H1 (cell line): ENCODE results near the gene NUP50. TPM values are rescaled to one million over a fixed set of nuclear protein-coding genes. Genes with fewer than 3 reads are reported as not detected.

ENCODE experiments used
- CTCF ChIA-PET: fragments of 300-600 bp; sonication (Branson Sonifier 250); formaldehyde crosslinking; loops from one replicate; lab custom pipeline; 2021; ENCODE audit not compliant: partially characterized antibody; lab: Charles Lee
- POLR2A ChIA-PET: fragments of 300-600 bp; sonication (Branson Sonifier 250); formaldehyde crosslinking; loops from one replicate; lab custom pipeline; 2021; ENCODE audit warnings: inconsistent platforms; ENCODE audit not compliant: partially characterized antibody; lab: Charles Lee
- DNase-seq, 2 experiments: peaks; one replicate each; pipeline versions ENCODE4 v3.0.0 to v3.0.0-alpha.2; 2010 to 2022; ENCODE audit warnings: low spot score in 2 of 2, low read depth in 1 of 2, mixed read lengths in 1 of 2
- FAIRE-seq: peaks from 2 replicates; lab custom pipeline; 2011; peaks lifted over from hg19 to GRCh38; lab: Jason Lieb, UNC
- H2AFZ ChIP-seq: 2 replicates; pipeline ENCODE4 v1.8.1; 2012; ENCODE audit warnings: low read length, inconsistent platforms
- H2AK5ac ChIP-seq: 2 replicates; pipeline ENCODE4 v1.6.1; 2013; ENCODE audit warnings: low read depth, low read length
- H2BK120ac ChIP-seq: replicated peaks from 2 replicates; pipeline ENCODE3; 2013; ENCODE audit warnings: low read depth, low read length, inconsistent platforms
- H2BK12ac ChIP-seq: 2 replicates; pipeline ENCODE4 v1.6.1; 2013; ENCODE audit warnings: low read depth, low read length
- H2BK15ac ChIP-seq: 2 replicates; pipeline ENCODE4 v1.6.1; 2013; ENCODE audit warnings: low read length
- H2BK20ac ChIP-seq: 2 replicates; pipeline ENCODE4 v1.6.1; 2013; ENCODE audit warnings: low read length
- H2BK5ac ChIP-seq: 2 replicates; pipeline ENCODE4 v1.6.1; 2013; ENCODE audit warnings: low read depth, low read length
- H3K14ac ChIP-seq: 2 replicates; pipeline ENCODE4 v1.6.1; 2013; ENCODE audit warnings: inconsistent platforms; ENCODE audit not compliant: insufficient read length
- H3K18ac ChIP-seq: 2 replicates; pipeline ENCODE4 v1.6.1; 2013; ENCODE audit warnings: low read length; ENCODE audit errors: extremely low read depth
- H3K23ac ChIP-seq: 2 replicates; pipeline ENCODE4 v1.6.1; 2013; ENCODE audit warnings: inconsistent platforms; ENCODE audit not compliant: insufficient read length
- H3K23me2 ChIP-seq: 2 replicates; pipeline ENCODE4 v1.6.1; 2013; ENCODE audit warnings: low read depth, low read length
- H3K27ac ChIP-seq: 2 replicates; pipeline ENCODE4 v1.6.1; 2011; ENCODE audit warnings: low read depth, low read length, inconsistent platforms
- H3K27me3 ChIP-seq, 4 experiments: replicated peaks in 1 of 4; 1 replicate in 1 of 4; 2 replicates in 3 of 4; pipeline versions ENCODE4 v1.6.1 to v1.8.1; 2011 to 2013; ENCODE audit warnings: low read length in 3 of 4, mild to moderate bottlenecking in 3 of 4, inconsistent platforms in 2 of 4, mixed read lengths in 2 of 4, moderate library complexity in 1 of 4; ENCODE audit not compliant: control insufficient read depth in 3 of 4, insufficient read depth in 3 of 4; ENCODE audit errors: extremely low read depth in 1 of 4
- H3K36me3 ChIP-seq, 4 experiments: 2 replicates each; pipeline versions ENCODE4 v1.6.1 to v1.8.1; 2011 to 2013; ENCODE audit warnings: mild to moderate bottlenecking in 4 of 4, low read length in 3 of 4, moderate library complexity in 2 of 4, control low read depth in 1 of 4, inconsistent platforms in 1 of 4; ENCODE audit not compliant: insufficient read depth in 4 of 4, control insufficient read depth in 2 of 4
- H3K4ac ChIP-seq: replicated peaks from 2 replicates; pipeline ENCODE3; 2013; ENCODE audit warnings: low read length, low read depth, mixed read lengths, inconsistent platforms; ENCODE audit not compliant: insufficient read length
- H3K4me1 ChIP-seq, 4 experiments: replicated peaks in 1 of 4; 1 replicate in 1 of 4; 2 replicates in 3 of 4; pipeline versions ENCODE4 v1.6.1 to v1.8.1; 2011 to 2013; ENCODE audit warnings: low read length in 3 of 4, inconsistent platforms in 2 of 4, mixed read lengths in 1 of 4; ENCODE audit not compliant: insufficient read depth in 4 of 4, control insufficient read depth in 3 of 4
- H3K4me2 ChIP-seq, 2 experiments: 2 replicates each; pipeline versions ENCODE4 v1.6.1 to v1.8.1; 2011 to 2013; ENCODE audit warnings: low read depth in 2 of 2, low read length in 2 of 2, control low read depth in 1 of 2, inconsistent platforms in 1 of 2, mild to moderate bottlenecking in 1 of 2; ENCODE audit not compliant: insufficient read depth in 1 of 2
- H3K4me3 ChIP-seq, 4 experiments: fragments of 200-600, 300-600 bp in 1 of 4; sonication (generic), shearing (Covaris generic), sonication (Bioruptor Twin) in 1 of 4; 2 replicates each; pipeline versions ENCODE4 v1.5.1 to v1.8.1; 2011 to 2016; ENCODE audit warnings: low read length in 4 of 4, low read depth in 3 of 4, control low read depth in 2 of 4, inconsistent platforms in 2 of 4, mild to moderate bottlenecking in 2 of 4, mixed read lengths in 1 of 4, moderate library complexity in 1 of 4; ENCODE audit not compliant: insufficient read depth in 2 of 4; ENCODE audit errors: extremely low read depth in 1 of 4
- H3K56ac ChIP-seq: replicated peaks from 2 replicates; pipeline ENCODE3; 2013; ENCODE audit warnings: low read depth, mild to moderate bottlenecking, mixed read lengths, low read length, inconsistent platforms; ENCODE audit not compliant: insufficient read length
- H3K79me1 ChIP-seq: 2 replicates; pipeline ENCODE4 v1.6.1; 2013; ENCODE audit warnings: low read depth, low read length, control low read depth
- H3K79me2 ChIP-seq, 2 experiments: 2 replicates each; pipeline versions ENCODE4 v1.6.1 to v1.8.1; 2012 to 2013; ENCODE audit warnings: low read length in 2 of 2, mild to moderate bottlenecking in 2 of 2, inconsistent platforms in 1 of 2; ENCODE audit not compliant: insufficient read depth in 2 of 2, control insufficient read depth in 1 of 2
- H3K9ac ChIP-seq, 4 experiments: replicated peaks in 1 of 4; 1 replicate in 1 of 4; 2 replicates in 3 of 4; pipeline versions ENCODE4 v1.6.1 to v1.8.1; 2011 to 2013; ENCODE audit warnings: low read depth in 3 of 4, low read length in 3 of 4, control low read depth in 2 of 4, mild to moderate bottlenecking in 2 of 4, moderate library complexity in 2 of 4, inconsistent platforms in 1 of 4; ENCODE audit errors: extremely low read depth in 1 of 4
- H3K9me3 ChIP-seq, 2 experiments: 2 replicates each; pipeline versions ENCODE4 v1.6.1 to v1.8.1; 2012 to 2013; ENCODE audit warnings: mild to moderate bottlenecking in 2 of 2, moderate library complexity in 2 of 2, control low read depth in 1 of 2, inconsistent platforms in 1 of 2, low read depth in 1 of 2, low read length in 1 of 2, mixed read lengths in 1 of 2; ENCODE audit not compliant: insufficient read depth in 2 of 2
- H4K20me1 ChIP-seq, 2 experiments: replicated peaks in 1 of 2; 2 replicates each; pipeline versions ENCODE3 to v1.8.1; 2011 to 2013; ENCODE audit warnings: inconsistent platforms in 2 of 2, low read length in 2 of 2, mild to moderate bottlenecking in 1 of 2; ENCODE audit not compliant: insufficient read depth in 2 of 2, control insufficient read depth in 1 of 2
- H4K5ac ChIP-seq: 2 replicates; pipeline ENCODE4 v1.6.1; 2013; ENCODE audit warnings: low read length, low read depth, mixed read lengths, inconsistent platforms; ENCODE audit not compliant: insufficient read length
- H4K8ac ChIP-seq: 2 replicates; pipeline ENCODE4 v1.8.0; 2013; ENCODE audit warnings: mild to moderate bottlenecking, moderate library complexity, low read length, inconsistent platforms; ENCODE audit not compliant: insufficient read depth; ENCODE audit errors: extremely low read depth
- H4K91ac ChIP-seq: replicated peaks from 2 replicates; pipeline ENCODE3; 2013; ENCODE audit warnings: low read length, mixed read lengths, inconsistent platforms; ENCODE audit not compliant: insufficient read length
- CTBP2 ChIP-seq: IDR thresholded peaks from 2 replicates; pipeline ENCODE4 v1.7.0; 2011; ENCODE audit warnings: borderline replicate concordance, mild to moderate bottlenecking, moderate library complexity, mixed read lengths, low read length; ENCODE audit not compliant: insufficient read depth, insufficient read length
- WGBS, 2 experiments: shearing (Covaris generic) in 1 of 2; methylation state at CpG; one replicate each; pipeline versions ENCODE4 v1.1.6 to v1.1.7; 2013 to 2015; ENCODE audit warnings: low lambda C conversion rate in 2 of 2, mixed read lengths in 2 of 2, inconsistent platforms in 1 of 2, low coverage in 1 of 2, missing lambda C conversion rate in 1 of 2; ENCODE audit not compliant: insufficient replicate concordance in 2 of 2, insufficient coverage in 1 of 2, insufficient read length in 1 of 2; ENCODE audit errors: extremely low coverage in 1 of 2, missing lambda C conversion rate in 1 of 2; 5-methylcytosine and 5-hydroxymethylcytosine counted together
- polyA plus RNA-seq, 7 experiments: library from polyadenylated mRNA; depleted of rRNA in 3 of 7; stranded (reverse) in 5 of 7; unstranded in 2 of 7; fragments of >200 nt in 5 of 7; fragments of 200-250 nt in 2 of 7; gene quantifications; 1 replicate in 5 of 7; 2 replicates in 1 of 7; 4 replicates in 1 of 7; pipeline versions ENCODE4 v1.2.1 to v1.2.3, GENCODE V29; 2011 to 2013; ENCODE audit warnings: missing spikeins in 2 of 7, mixed read lengths in 2 of 7
- total RNA-seq: library from RNA; stranded (reverse); fragmentation: NEBNext Ultra II Directional; extraction: Animal tissue kit (Norgen Biotek cat#: 25700); gene quantifications from 2 replicates; pipeline ENCODE4 v1.2.1, GENCODE V29; 2021

Gene NUP50
- total and polyA plus RNA-seq, 2 of the 8 experiments (the other 6 are each of a cell fraction or from before 2014, with no cell fraction given), result 20.0 to 112 TPM

DNA sequence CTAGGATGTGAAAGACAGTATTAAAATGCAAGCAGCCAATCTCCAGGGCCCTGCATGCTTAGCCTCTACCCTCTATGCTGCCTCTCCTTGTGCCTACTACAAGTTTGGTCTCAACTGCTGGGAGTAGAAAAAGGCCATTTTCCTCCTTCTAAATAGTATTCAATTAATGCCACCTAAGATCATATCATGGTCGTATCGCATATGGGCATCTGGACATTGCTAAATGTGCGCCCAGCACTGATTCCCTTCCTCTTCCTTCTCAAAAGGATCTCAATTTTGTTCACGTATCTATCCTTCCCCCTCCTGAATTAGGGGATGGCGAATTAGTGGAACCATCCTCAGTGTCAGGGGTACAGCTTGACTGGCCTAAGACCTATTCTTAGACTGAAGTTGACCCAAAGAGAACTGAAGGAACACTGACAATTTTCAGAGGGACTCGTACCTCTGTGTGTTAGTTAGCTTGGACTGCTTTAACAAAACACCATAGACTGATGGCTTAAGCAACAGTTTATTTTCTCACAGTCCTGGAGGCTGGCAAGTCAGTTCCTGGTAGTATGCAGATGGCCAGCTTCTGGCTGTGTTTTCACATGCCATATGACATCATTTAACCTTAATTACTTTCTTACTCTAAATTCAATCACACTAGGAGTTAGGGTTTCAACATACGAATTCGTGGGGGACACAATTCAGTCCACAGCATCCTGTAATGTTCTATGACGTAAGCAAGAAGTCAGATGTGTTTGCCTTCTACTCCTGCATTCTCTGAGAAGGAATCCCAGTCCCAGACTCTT is 8.5 kb upstream of the NUP50 start:
- FAIRE-seq, result no peak
- Histone ChIP-seq H3K23me2 (no peaks in the 10 kb centered on the region), H3K9me3 (no peaks in the 10 kb centered on the region), H4K8ac (no peak overlapping the region), H3K27me3 (peaks cover 0 to 2% (median 0%) of the 10 kb centered on the region in 4 experiments; a peak in 1 of 7 replicates), H3K4me3 (no peak overlapping the region), H2BK15ac (no peak overlapping the region), H3K9ac (no peak overlapping the region), H4K91ac (no peak overlapping the region), H4K20me1 (peaks cover 5 to 8% of the 10 kb centered on the region in 2 experiments), H3K56ac (no peak overlapping the region), H3K4ac (no peak overlapping the region), H3K23ac (no peak overlapping the region), H2BK5ac (no peak overlapping the region), H4K5ac (no peak overlapping the region), H3K27ac (no peak overlapping the region), H2BK12ac (no peak overlapping the region), H2AK5ac (no peak overlapping the region), H3K79me1 (peaks cover 6% of the 10 kb centered on the region), H3K18ac (no peak overlapping the region)
- WGBS, 2 experiments, result 88% methylated on average over 9 of the region's 9 CpGs; no CpG with 5 or more reads in 1 of the 2 experiments
- POLR2A ChIA-PET, result interaction anchor here (0.8 to 1.2 kb wide), 2 partner anchors 17 to 18 kb away, joined by 3 to 4 read pairs; no protein-coding TSS in a partner anchor
- no peak for TF ChIP-seq CTBP2
- TF ChIP-seq, all 59 proteins: peak for 0
- H2BK120ac ChIP-seq, result no peak overlapping the region
- CTCF ChIA-PET, result interaction anchor here (0.9 to 1.0 kb wide), 2 partner anchors 54 to 105 kb away, joined by 3 read pairs; no protein-coding TSS in a partner anchor
- H3K4me1 ChIP-seq, result peaks cover 0 to 6% (median 1%) of the 10 kb centered on the region in 4 experiments; a peak in 2 of 7 replicates
- H3K4me2 ChIP-seq, result no peak overlapping the region
- H3K79me2 ChIP-seq, result peaks cover 2 to 26% of the 10 kb centered on the region in 2 experiments
- H3K14ac ChIP-seq, result no peak overlapping the region
- peaks cover 12 to 30% (median 17%) of the 10 kb centered on the region in 4 experiments for H3K36me3 ChIP-seq
- H2AFZ ChIP-seq, result no peak overlapping the region
- H2BK20ac ChIP-seq, result no peak overlapping the region
- DNase-seq, result no peak
